Nephron (organoid): Measurements from ENCODE around the gene TTC14.
"Not testable (repeated sequence)": the region's sequence is repeated elsewhere in the genome, so short reads cannot be mapped to it uniquely, and the experiment has no call there.

Experiments used
- H3K27ac Mint-ChIP-seq, 3 experiments: 2 replicates each; pipeline ENCODE4 v1.8.0; 2020; ENCODE audit warnings: mixed read lengths in 3 of 3, mild to moderate bottlenecking in 2 of 3, moderate library complexity in 1 of 3
- H3K27me3 Mint-ChIP-seq: 2 replicates; pipeline ENCODE4 v1.8.0; 2021; ENCODE audit warnings: low read depth, mild to moderate bottlenecking, moderate library complexity, mixed read lengths
- H3K36me3 Mint-ChIP-seq: 2 replicates; pipeline ENCODE4 v1.8.0; 2020; ENCODE audit warnings: low read depth, mixed read lengths
- H3K4me1 Mint-ChIP-seq: 2 replicates; pipeline ENCODE4 v1.8.0; 2020; ENCODE audit warnings: mixed read lengths
- H3K4me3 Mint-ChIP-seq, 3 experiments: 2 replicates each; pipeline ENCODE4 v1.8.0; 2020; ENCODE audit warnings: mild to moderate bottlenecking in 3 of 3, mixed read lengths in 3 of 3, moderate library complexity in 2 of 3
- H3K9me3 Mint-ChIP-seq: 2 replicates; pipeline ENCODE4 v1.8.0; 2020; ENCODE audit warnings: mixed read lengths
- TF ChIP-seq, protein P1 (sequence below), 3 experiments: fragments of 200-600 bp; sonication (generic); IDR thresholded peaks; one replicate each; pipeline ENCODE4 v1.5.0; 2021; ENCODE audit warnings: antibody characterized with exemption in 3 of 3; ENCODE audit not compliant: unreplicated experiment in 3 of 3

The TTC14 gene

GRCh38 chr3:180600473-180600872, 1.5 kb upstream of the TTC14 start:
- H3K9me3 Mint-ChIP-seq = peaks cover 3% of the 10 kb centered on the region
- peak overlapping the region; percentile 98 to 100 (median 99) for H3K4me3 Mint-ChIP-seq
- peaks cover 32% of the 10 kb centered on the region for H3K27me3 Mint-ChIP-seq
- H3K4me1 Mint-ChIP-seq = peaks cover 20% of the 10 kb centered on the region
- TF ChIP-seq, protein P1, sequence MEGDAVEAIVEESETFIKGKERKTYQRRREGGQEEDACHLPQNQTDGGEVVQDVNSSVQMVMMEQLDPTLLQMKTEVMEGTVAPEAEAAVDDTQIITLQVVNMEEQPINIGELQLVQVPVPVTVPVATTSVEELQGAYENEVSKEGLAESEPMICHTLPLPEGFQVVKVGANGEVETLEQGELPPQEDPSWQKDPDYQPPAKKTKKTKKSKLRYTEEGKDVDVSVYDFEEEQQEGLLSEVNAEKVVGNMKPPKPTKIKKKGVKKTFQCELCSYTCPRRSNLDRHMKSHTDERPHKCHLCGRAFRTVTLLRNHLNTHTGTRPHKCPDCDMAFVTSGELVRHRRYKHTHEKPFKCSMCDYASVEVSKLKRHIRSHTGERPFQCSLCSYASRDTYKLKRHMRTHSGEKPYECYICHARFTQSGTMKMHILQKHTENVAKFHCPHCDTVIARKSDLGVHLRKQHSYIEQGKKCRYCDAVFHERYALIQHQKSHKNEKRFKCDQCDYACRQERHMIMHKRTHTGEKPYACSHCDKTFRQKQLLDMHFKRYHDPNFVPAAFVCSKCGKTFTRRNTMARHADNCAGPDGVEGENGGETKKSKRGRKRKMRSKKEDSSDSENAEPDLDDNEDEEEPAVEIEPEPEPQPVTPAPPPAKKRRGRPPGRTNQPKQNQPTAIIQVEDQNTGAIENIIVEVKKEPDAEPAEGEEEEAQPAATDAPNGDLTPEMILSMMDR (IDR thresholded peaks at IDR 0.05; ENCODE audit: unreplicated experiment in 3 of 3) = no peak
- H3K27ac Mint-ChIP-seq = peak overlapping the region; percentile 45 to 99 (median 98)
- peaks cover 24% of the 10 kb centered on the region for H3K36me3 Mint-ChIP-seq

GRCh38 chr3:180611006-180611405, 9.0 kb downstream of the TTC14 start:
- Mint-ChIP-seq H3K9me3 (no peaks in the 10 kb centered on the region), H3K4me3 (no peak overlapping the region), H3K27me3 (no peaks in the 10 kb centered on the region), H3K36me3 (peaks cover 59% of the 10 kb centered on the region), H3K27ac (no peak overlapping the region), H3K4me1 (no peaks in the 10 kb centered on the region)
- TF ChIP-seq, protein P1 (IDR thresholded peaks at IDR 0.05; ENCODE audit: unreplicated experiment in 3 of 3) = no peak

- no peaks in the 10 kb centered on the region for H3K27me3 Mint-ChIP-seq
Measured at GRCh38 chr3:180612364-180612763, 10.4 kb downstream of the TTC14 start.

GRCh38 chr3:180615954-180616353, 14.0 kb downstream of the TTC14 start:
- Mint-ChIP-seq H3K4me1 (peaks cover 4% of the 10 kb centered on the region), H3K4me3 (no peak overlapping the region), H3K9me3 (no peaks in the 10 kb centered on the region), H3K27me3 (no peaks in the 10 kb centered on the region), H3K36me3 (peaks cover 30% of the 10 kb centered on the region), H3K27ac (no peak overlapping the region)
- TF ChIP-seq, protein P1 (IDR thresholded peaks at IDR 0.05; ENCODE audit: unreplicated experiment in 3 of 3) = no peak

More at GRCh38 chr3:180612364-180612763, 10.4 kb downstream of the TTC14 start:
- Mint-ChIP-seq H3K36me3 (peaks cover 50% of the 10 kb centered on the region), H3K27ac (no peak overlapping the region), H3K4me1 (no peaks in the 10 kb centered on the region), H3K9me3 (no peaks in the 10 kb centered on the region), H3K4me3 (no peak overlapping the region)
- TF ChIP-seq, protein P1 (IDR thresholded peaks at IDR 0.05; ENCODE audit: unreplicated experiment in 3 of 3) = no peak

DNA sequence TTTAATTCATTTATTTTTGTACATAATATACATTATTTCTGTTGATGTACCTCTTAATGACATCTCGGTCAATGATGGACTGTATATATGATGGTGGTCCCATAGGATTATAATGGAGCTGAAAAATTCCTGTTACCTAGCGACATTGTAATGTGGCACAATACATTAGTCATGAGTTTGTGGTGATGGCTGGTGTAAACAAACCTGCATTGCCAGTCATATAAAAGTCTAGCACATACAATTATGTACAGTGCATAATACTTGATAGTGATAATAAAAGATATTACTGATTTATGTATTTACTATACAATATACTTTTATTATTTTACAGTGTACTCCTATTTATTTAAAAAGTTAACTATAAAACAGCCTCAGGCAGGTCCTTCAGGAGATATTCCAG, 15.1 kb downstream of the TTC14 start:
- TF ChIP-seq, protein P1 (IDR thresholded peaks at IDR 0.05; ENCODE audit: unreplicated experiment in 3 of 3) = no peak

DNA sequence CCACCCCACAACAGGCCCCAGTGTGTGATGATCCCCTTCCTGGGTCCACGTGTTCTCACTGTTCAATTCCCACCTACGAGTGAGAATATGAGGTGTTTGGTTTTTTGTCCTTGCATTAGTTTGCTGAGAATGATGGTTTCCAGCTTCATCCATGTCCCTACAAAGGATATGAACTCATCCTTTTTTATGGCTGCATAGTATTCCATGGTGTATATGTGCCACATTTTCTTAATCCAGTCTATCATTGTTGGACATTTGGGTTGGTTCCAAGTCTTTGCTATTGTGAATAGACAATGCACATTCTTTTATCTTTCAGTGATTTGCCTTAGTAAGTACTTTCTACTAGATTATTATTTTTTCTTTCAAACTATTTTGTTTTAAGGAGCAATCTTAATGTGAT, 16.6 kb downstream of the TTC14 start:
- H3K9me3 Mint-ChIP-seq, H3K4me1 Mint-ChIP-seq, H3K4me3 Mint-ChIP-seq, H3K27ac Mint-ChIP-seq, H3K36me3 Mint-ChIP-seq, H3K27me3 Mint-ChIP-seq: not testable (repeated sequence)

More for the DNA sequence above, 15.1 kb downstream of the TTC14 start:
- Mint-ChIP-seq H3K36me3 (peaks cover 23% of the 10 kb centered on the region), H3K4me1 (peaks cover 4% of the 10 kb centered on the region), H3K27me3 (no peaks in the 10 kb centered on the region), H3K4me3 (no peak overlapping the region), H3K27ac (no peak overlapping the region), H3K9me3 (no peaks in the 10 kb centered on the region)
